ENCODE data around the gene SYNPR.

DNA sequence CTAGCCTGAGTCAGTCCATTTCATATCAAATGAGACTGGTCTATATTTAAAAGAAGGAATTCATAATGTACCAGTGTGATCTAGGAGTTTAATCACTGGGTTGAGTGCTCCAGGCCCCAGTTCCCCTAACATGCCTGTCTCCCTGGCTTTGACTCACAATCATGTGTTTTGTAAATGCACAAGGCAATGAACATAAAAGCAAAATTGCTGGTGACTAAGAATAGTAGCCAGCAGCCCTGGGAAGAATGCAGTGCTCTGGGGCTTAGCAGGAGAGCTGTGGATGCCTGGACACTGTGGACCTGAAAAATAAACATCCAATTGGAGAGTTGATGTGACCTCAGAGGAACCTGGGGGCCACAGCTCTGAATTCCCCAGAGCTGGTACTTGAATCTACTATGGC is 50.3 kb downstream of the SYNPR start:
- TF ChIP-seq, protein P1, sequence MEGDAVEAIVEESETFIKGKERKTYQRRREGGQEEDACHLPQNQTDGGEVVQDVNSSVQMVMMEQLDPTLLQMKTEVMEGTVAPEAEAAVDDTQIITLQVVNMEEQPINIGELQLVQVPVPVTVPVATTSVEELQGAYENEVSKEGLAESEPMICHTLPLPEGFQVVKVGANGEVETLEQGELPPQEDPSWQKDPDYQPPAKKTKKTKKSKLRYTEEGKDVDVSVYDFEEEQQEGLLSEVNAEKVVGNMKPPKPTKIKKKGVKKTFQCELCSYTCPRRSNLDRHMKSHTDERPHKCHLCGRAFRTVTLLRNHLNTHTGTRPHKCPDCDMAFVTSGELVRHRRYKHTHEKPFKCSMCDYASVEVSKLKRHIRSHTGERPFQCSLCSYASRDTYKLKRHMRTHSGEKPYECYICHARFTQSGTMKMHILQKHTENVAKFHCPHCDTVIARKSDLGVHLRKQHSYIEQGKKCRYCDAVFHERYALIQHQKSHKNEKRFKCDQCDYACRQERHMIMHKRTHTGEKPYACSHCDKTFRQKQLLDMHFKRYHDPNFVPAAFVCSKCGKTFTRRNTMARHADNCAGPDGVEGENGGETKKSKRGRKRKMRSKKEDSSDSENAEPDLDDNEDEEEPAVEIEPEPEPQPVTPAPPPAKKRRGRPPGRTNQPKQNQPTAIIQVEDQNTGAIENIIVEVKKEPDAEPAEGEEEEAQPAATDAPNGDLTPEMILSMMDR (IDR thresholded peaks at IDR 0.05) = no peak
- no peak for TF ChIP-seq POLR2AphosphoS5 (IDR thresholded peaks at IDR 0.05)
- no peak for TF ChIP-seq POLR2A (IDR thresholded peaks at IDR 0.05; ENCODE audit: low read depth)
